Thymus (tissue), 11 donors: ENCODE measurements around the gene INTS3. TPM values are rescaled to one million over a fixed set of nuclear protein-coding genes. Genes with fewer than 3 reads are reported as not detected.
"Not testable (repeated sequence)": the region's sequence is repeated elsewhere in the genome, so short reads cannot be mapped to it uniquely, and the experiment has no call there.

ENCODE experiments used
- DNase-seq, 9 donors: peaks; one replicate each; pipeline ENCODE4 v3.0.0-alpha.2; 2013; ENCODE audit warnings: low spot score in 9 of 9, low read depth in 6 of 9, missing footprints in 1 of 9
- H3K27ac ChIP-seq, 2 donors: one replicate each; pipeline ENCODE4 v1.5.1; 2013; ENCODE audit warnings: control low read depth in 1 of 2, low read depth in 1 of 2, low read length in 1 of 2, mild to moderate bottlenecking in 1 of 2, moderate library complexity in 1 of 2
- H3K27me3 ChIP-seq, 2 donors: one replicate each; pipeline ENCODE4 v1.5.1; 2013; ENCODE audit warnings: low read length in 1 of 2; ENCODE audit not compliant: control insufficient read depth in 2 of 2, insufficient read depth in 1 of 2
- H3K36me3 ChIP-seq, 2 donors: one replicate each; pipeline ENCODE4 v1.5.1; 2013; ENCODE audit warnings: low read length in 1 of 2, mild to moderate bottlenecking in 1 of 2, moderate library complexity in 1 of 2; ENCODE audit not compliant: control insufficient read depth in 2 of 2, insufficient read depth in 2 of 2
- H3K4me1 ChIP-seq, 2 donors: one replicate each; pipeline ENCODE4 v1.5.1; 2013; ENCODE audit warnings: low read length in 2 of 2; ENCODE audit not compliant: control insufficient read depth in 2 of 2, insufficient read depth in 2 of 2
- H3K4me3 ChIP-seq, 2 donors: one replicate each; pipeline ENCODE4 v1.5.1; 2013; ENCODE audit warnings: low read length in 2 of 2, control low read depth in 1 of 2, mild to moderate bottlenecking in 1 of 2
- H3K9me3 ChIP-seq, 2 donors: one replicate each; pipeline ENCODE4 v1.5.1; 2013; ENCODE audit warnings: low read length in 1 of 2, mild to moderate bottlenecking in 1 of 2; ENCODE audit not compliant: control insufficient read depth in 2 of 2, insufficient read depth in 1 of 2
- WGBS: extraction: QIAGEN DNeasy Blood & Tissue Kit; methylation state at CpG from one replicate; pipeline ENCODE4 v1.1.7; 2013; 5-methylcytosine and 5-hydroxymethylcytosine counted together
- polyA plus RNA-seq: library from polyadenylated mRNA; stranded (reverse); fragments of 200-250 nt; gene quantifications from one replicate; pipeline ENCODE4 v1.2.3, GENCODE V29; 2013
- total RNA-seq: library from RNA; stranded (reverse); fragments of 120-200 nt; gene quantifications from one replicate; pipeline ENCODE4 v1.2.4, GENCODE V29; 2013
- donor health status: healthy.

Gene INTS3
- total and polyA plus RNA-seq, 2 donors, result 18.2 to 59.9 TPM

GRCh38 chr1:153778051-153778823 is 50.4 kb downstream of the INTS3 start:
- DNase-seq, result no peak
- peaks cover 0 to 9% of the 10 kb centered on the region in 2 donors for H3K27me3 ChIP-seq
- no peak overlapping the region for H3K27ac ChIP-seq
- H3K36me3 ChIP-seq, result peaks cover 4 to 5% of the 10 kb centered on the region in 2 donors
- WGBS, result 96% methylated on average over 22 of the region's 22 CpGs
- H3K4me3 ChIP-seq, result no peak overlapping the region
- H3K9me3 ChIP-seq, result no peaks in the 10 kb centered on the region
- H3K4me1 ChIP-seq, result peaks cover 7 to 34% of the 10 kb centered on the region in 2 donors

GRCh38 chr1:153778824-153779519 is 51.1 kb downstream of the INTS3 start:
- Histone ChIP-seq H3K36me3 (peaks cover 0 to 3% of the 10 kb centered on the region in 2 donors), H3K4me3 (no peak overlapping the region), H3K4me1 (peaks cover 11 to 33% of the 10 kb centered on the region in 2 donors), H3K9me3 (no peaks in the 10 kb centered on the region), H3K27me3 (peaks cover 0 to 9% of the 10 kb centered on the region in 2 donors), H3K27ac (no peak overlapping the region)
- 98% methylated on average over 18 of the region's 18 CpGs for WGBS
- DNase-seq, result no peak

- Histone ChIP-seq H3K27ac (no peak overlapping the region), H3K4me1 (peaks cover 11 to 25% of the 10 kb centered on the region in 2 donors), H3K9me3 (no peaks in the 10 kb centered on the region), H3K27me3 (peaks cover 0 to 7% of the 10 kb centered on the region in 2 donors), H3K4me3 (no peak overlapping the region), H3K36me3 (no peaks in the 10 kb centered on the region)
- 93% methylated on average over 17 of the region's 17 CpGs for WGBS
- DNase-seq, result no peak
Observed at GRCh38 chr1:153779781-153780541, 52.1 kb downstream of the INTS3 start.

GRCh38 chr1:153780551-153780950 is 52.7 kb downstream of the INTS3 start:
- no peak for DNase-seq
- WGBS, result 98% methylated on average over 4 of the region's 4 CpGs
- no peak overlapping the region for H3K27ac ChIP-seq
- H3K9me3 ChIP-seq, result no peaks in the 10 kb centered on the region
- no peak overlapping the region for H3K4me3 ChIP-seq
- peaks cover 11 to 21% of the 10 kb centered on the region in 2 donors for H3K4me1 ChIP-seq
- peaks cover 0 to 2% of the 10 kb centered on the region in 2 donors for H3K27me3 ChIP-seq
- H3K36me3 ChIP-seq, result no peaks in the 10 kb centered on the region

- H3K27me3 ChIP-seq, H3K9me3 ChIP-seq, DNase-seq, H3K36me3 ChIP-seq: not testable (repeated sequence)
- Histone ChIP-seq H3K4me1 (peaks cover 7 to 11% of the 10 kb centered on the region in 2 donors), H3K27ac (peak overlapping the region; percentile 98 to 99), H3K4me3 (peak overlapping the region; percentile 78 to 94)
- 97% methylated on average over 8 of the region's 8 CpGs for WGBS
Observed at GRCh38 chr1:153782648-153783047, 54.8 kb downstream of the INTS3 start.

- peak; percentile 76 to 94 (median 87) for DNase-seq
- peaks cover 7 to 11% of the 10 kb centered on the region in 2 donors for H3K4me1 ChIP-seq
- under 1% methylated on average over 61 of the region's 61 CpGs for WGBS
- H3K27me3 ChIP-seq, result no peaks in the 10 kb centered on the region
- H3K9me3 ChIP-seq, result no peaks in the 10 kb centered on the region
- peak overlapping the region; percentile 98 to 99 for H3K27ac ChIP-seq
- peak overlapping the region; percentile 78 to 94 for H3K4me3 ChIP-seq
- no peaks in the 10 kb centered on the region for H3K36me3 ChIP-seq
Observed at GRCh38 chr1:153783233-153784190, 55.7 kb downstream of the INTS3 start.

- H3K36me3 ChIP-seq, result no peaks in the 10 kb centered on the region
- no peak overlapping the region for H3K27ac ChIP-seq
- H3K4me1 ChIP-seq, result peaks cover 23 to 30% of the 10 kb centered on the region in 2 donors
- no peaks in the 10 kb centered on the region for H3K9me3 ChIP-seq
- H3K27me3 ChIP-seq, result no peaks in the 10 kb centered on the region
- no peak overlapping the region for H3K4me3 ChIP-seq
- 95% methylated on average over 4 of the region's 4 CpGs for WGBS
- DNase-seq, result no peak
Observed at GRCh38 chr1:153786038-153786790, 58.4 kb downstream of the INTS3 start.
